Lung microvascular endothelial cell (primary cell): ENCODE data around the gene INO80. TPM values are rescaled to one million over a fixed set of nuclear protein-coding genes. Genes with fewer than 3 reads are reported as not detected.

Source experiments
- DNase-seq, 2 donors: peaks; one replicate each; pipeline versions ENCODE4 v3.0.0 to v3.0.0-alpha.2; 2010; ENCODE audit warnings: low read depth in 2 of 2
- total RNA-seq: library from RNA; depleted of rRNA; stranded (reverse); fragments of >200 nt; gene quantifications from 2 replicates; pipeline ENCODE4 v1.2.1, GENCODE V29; 2014

Gene INO80
- total RNA-seq, 1 donor from 2014 or later: 21.4 TPM

DNA sequence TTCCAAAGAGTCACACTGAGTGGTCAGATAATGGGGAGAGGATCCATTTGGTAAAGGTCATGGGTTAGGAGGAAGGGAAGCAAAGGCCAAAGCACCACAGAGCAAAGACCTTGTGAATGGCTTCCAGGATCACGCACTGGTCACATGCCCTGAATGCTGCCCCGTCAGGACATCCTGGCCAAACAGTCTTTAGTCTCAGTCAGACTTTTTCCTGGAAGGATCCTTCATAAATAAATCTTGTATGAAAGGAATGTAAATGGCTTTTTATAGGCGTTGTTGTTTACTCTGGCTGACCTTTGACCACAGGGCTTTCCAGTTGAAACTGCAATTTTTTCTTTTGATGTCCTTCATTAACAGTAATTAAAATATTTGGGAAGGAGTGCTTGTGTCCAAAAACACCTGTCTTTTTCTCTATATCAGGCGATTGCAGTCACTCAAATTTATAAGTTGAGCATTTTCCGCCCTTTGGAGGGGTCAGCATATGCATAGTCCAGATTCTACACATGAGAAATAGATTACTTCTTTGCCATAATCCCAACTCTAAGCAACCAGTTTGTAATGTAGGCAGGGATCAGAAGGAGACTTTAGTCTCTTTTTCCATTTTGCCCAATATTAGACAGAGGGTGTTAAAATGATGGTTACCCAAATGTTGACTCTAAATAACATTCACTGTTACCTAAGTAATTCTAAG lies 114.4 kb downstream of the INO80 start:
- DNase-seq: peak; percentile 31 to 55

DNA sequence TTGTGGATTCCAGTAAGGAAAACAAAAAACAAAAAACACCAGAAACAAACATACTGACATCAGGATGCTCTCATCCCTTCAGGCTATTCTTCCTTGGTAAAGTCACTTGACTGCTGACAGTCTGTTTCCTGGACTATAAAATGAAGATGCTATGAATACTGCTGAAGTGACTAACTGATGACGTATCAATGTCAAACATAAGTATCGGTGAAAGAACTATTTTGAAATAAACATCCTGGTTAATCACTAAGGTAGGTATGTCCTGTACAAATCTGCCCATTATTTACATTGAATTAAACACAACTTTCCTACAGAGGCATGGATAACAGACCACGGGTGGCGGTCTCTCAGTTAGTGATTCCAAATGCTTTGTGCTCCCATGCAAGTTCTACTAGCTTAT lies 116.9 kb downstream of the INO80 start:
- DNase-seq: peak in 1 of 2 donors; percentile 83

DNA sequence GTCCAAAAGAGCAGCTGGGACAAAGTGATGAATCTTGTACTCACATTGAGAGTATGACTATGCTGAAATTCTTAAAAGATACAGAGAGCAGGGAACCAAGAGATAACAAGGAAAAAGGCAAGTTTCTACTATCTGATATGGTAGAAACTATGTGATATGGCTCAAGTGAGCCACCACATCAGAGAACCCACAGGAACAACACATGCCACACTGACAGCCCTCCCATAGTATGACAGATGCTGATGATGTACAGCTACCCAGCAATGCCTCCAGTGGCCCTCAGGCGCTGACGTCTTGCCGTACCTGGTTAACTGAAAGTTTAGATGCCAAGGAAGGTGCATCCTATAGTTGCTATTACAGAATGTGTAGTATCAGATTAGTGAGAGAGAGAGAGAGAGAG lies 120.4 kb downstream of the INO80 start:
- DNase-seq: no peak

DNA sequence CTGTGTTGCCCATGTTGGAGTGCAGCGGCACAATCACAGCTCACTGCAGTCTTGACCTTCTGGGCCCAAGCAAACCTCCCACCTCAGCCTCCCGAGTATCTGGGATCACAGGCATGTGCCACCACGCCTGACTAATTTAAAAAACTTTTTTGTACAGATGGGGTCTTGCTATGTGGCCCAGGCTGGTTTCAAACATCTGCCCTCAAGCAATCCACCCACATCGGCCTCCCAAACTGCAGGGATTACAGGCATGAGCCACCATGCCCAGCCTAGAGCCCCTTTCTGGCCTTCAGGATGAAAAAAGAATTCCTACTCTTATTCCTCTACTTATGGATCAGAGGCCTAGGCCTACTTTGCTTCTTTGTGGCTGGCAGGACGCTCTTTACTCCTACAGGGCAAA lies 123.3 kb downstream of the INO80 start:
- DNase-seq: no peak

DNA sequence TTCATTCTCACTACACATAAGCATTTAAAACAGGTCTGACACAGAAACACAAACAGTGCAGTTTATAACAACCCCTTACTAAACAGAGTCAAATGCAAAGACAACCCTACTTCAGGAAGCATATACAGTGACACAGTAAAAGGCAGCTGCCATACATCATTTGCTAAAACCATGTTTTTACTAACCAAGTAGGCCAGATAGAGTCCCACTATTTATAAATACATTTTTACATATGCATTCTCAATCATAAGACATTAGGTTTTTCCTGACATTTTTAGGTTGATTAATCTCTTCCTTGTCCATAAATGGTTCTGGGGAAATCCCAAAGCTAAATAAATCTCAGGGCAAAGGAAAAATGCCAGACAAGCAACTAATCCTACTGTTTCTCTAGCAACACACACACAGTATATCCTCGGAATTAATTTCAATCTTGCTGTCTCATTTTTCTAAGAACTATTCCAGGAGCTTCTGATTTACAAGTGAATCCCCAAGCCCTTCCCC lies 123.8 kb downstream of the INO80 start:
- DNase-seq: peak in 1 of 2 donors; percentile 66

DNA sequence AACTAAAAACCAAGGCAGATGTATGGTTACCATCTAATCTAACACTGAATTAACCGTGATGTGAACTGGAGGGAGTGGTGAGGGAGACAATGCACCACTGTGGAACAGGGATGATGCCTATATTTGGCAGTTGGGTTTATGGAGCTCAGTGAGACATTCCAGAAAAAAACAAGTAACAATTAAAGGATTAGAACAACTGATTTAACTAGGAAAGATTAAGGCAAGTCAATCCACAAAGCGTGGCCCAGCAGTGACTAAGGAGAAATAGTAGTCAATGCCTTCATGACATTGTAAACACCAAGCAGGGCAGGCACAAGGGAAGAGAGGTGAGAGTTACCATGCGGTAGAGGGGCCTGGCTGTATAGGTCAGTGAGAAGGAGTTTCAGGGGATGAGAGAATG lies 124.7 kb downstream of the INO80 start:
- no peak for DNase-seq

DNA sequence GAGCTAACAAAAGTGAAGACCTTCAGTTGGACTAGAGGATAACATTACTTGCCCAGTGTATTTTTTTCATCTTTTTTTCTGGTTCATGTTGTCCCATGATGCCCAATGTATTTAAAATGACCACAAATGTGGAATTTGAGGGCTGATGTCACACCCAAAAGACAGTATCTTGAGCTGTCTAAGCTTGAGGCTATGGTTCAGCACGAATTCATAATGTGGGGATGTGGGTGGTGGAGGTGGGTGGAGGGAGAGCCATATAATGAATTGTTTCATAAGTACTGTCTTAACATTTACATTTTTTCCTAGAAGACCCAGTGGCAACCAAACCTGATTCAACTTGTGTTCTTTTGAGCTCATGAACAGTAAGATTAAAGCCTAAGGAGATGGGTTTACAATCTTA lies 125.3 kb downstream of the INO80 start:
- DNase-seq: no peak

DNA sequence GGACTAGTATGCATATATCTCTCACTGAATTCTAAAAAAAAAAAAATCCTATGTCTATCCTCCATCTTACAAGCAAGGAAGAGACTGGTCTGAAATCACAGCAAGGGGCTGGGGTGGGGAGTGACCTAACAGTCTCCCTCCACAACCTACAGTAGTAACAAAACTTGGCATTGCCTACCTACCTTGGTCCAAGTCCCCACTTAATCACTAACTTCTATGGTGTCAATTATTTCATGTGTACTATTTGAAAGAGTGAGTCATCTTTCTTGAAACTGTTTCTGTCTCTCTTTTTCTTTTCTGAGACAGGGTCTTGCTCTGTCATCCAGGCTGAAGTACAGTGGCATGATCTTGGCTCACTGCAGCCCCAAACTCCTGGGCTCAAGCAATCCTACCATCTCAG lies 126.0 kb downstream of the INO80 start:
- DNase-seq: no peak

DNA sequence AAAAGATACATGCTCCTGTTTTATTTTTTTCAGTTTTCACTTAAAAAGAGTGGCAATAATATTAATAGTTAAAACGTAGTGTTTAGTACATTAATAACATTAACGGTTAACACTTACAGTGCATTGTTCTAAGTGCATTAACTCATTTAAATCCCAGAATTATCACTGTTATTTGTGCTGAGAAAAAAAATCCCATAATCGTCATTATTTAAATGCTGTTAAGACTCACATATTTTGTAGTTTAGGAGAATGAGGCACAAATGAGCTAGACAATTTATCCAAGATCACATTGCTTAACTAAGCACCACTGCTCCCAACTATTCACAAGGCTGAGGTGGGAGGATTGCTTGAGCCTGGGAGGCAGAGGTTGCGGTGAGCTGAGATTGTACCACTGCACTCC lies 127.9 kb downstream of the INO80 start:
- DNase-seq: no peak

DNA sequence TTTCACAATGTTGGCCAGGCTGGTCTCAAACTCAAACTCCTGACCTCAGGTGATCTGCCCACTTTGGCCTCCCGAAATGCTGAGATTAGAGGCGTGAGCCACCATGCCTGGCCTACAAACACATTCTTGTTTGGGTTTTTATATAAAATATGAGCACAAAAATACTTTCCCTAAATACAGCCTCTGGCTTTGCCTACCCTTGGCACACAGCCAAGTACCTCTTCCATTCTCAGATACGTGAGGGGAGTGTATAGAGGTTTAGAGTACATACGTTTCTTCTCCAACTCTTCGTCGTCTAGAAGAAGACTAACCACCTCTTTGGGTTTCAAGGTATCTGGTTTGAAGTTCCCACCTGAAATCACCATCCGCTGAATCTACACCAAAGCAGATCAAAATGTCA lies 129.3 kb downstream of the INO80 start:
- DNase-seq: no peak

DNA sequence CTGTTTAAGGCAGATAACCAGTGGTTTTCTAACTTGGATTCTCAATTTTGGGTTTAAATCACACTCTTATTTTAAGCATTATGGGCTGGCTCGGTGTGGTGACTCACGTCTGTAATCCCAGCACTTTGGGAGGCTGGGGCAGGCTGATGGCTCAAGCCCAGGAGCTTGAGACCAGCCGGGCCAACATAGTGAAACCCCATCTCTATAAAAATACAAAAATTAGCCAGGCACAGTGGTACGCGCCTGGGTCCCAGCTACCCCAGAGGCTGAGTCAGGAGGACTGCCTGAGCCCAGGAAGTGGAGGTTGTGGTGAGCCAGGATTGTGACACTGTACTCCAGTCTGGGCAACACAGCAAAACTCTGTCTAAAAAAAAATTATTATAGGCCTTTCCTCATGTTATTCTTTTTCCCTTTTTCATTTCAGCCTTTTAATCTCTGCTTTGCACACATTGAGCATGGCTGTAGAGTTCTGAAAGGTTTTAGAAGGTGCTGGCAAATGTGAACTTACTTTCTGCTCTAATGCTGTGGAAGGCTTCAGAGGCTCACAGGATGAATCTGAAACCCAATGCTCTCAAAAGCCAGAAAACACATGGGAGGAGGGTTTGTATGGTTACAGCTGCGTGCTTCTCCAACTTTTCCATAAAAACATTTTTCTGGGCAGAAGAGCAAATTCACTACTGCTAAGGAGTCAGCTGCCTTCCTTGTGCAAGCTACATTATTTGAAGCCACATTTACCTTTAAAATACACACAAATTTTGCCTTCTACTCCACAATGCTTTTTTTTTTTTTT lies 130.3 kb downstream of the INO80 start:
- peak in 1 of 2 donors; percentile 49 for DNase-seq

DNA sequence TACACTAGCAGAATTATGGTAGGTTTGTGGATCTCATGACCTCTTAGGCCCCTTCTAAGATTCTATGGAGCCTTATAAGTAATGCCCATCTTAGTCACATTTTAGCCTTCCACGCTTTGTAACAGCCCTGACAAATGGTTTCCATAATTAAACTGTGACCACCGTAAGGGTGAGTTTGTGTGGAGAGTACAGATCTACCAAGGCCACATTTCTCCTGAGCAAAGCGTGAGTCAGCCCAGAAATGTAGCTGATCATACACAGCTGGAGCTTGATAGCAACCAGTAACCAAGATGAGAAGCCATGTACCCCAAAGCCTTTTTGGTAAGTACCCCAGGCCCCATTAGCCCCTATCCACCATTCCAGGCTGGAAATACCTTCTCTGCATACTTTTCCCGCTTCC lies 131.1 kb downstream of the INO80 start:
- peak in 1 of 2 donors; percentile 84 for DNase-seq

DNA sequence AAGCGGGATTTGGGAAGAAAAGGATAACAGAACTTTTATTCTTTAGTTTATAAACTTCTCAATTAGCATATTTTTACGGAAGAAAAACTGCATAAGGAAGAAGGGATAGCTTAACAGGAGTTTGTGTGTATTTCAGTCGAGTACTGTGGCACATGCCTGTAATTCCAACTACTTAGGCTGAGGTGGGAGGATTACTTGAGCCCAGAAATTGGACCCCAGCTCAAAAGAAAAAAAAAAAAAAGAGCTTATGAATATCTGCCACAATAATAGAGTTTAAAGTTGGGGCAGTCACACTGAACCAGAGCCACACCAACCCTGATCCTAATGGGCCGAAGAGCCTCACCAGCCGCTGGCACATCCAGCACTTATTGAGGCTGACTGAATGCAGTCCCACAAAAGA lies 131.7 kb downstream of the INO80 start:
- no peak for DNase-seq

DNA sequence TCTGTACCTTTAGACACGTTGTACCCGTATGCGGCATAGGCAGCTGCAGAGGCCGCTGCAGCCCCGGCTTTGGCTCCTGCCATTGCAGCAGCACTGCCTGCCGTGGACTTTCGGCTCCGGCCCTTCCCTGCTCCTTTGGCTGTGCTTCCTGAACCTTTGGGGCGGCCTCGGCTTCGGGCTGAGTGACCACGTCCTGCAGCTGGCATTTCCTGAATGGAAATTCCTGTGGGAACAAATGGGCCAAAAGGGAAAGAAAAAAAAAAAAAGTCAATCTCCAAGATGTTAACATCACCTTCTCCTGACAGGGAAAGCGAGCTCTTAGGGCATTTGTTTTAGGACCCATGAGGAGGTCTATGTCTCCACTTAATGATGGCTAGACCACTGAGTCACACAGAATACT lies 133.2 kb downstream of the INO80 start:
- DNase-seq: peak; percentile 65 to 94

DNA sequence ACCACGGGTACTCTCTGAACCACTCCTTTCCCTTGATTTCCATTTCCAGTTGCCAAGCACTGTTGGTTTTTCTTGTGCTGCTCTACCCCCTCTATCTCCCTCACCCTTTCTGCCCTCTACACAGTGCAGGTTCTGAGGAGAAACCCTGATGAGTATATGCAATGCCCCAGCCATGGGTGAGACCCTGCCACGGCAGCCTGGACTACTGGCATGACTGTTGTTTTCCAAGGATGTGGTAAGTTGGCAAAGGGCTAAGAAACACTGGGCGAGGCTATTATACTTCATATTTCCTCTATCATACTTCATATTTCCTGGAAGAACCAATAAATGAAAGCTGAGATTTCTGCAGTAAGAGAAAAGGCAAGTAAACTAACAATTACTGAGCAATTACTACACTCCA lies 134.9 kb downstream of the INO80 start:
- peak in 1 of 2 donors; percentile 22 for DNase-seq

DNA sequence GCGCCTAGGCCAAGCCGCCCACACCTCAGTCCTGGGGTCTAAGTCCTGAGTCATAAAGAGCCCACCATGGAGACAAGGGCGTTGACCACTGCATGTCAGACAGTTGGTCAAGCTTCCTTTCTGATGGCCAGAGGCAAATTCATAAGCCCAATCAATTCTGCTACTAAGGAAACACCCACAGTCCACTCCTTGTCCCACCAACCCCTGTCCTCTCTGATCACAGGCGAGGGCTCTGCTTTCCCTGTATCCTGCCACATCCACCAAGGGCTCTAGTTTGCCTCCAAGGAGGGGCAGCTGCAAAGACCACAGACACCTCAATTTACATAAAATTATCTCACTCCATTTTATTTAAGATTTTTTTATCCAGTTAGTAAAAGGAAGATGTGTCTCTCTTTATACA lies 137.5 kb downstream of the INO80 start:
- no peak for DNase-seq

DNA sequence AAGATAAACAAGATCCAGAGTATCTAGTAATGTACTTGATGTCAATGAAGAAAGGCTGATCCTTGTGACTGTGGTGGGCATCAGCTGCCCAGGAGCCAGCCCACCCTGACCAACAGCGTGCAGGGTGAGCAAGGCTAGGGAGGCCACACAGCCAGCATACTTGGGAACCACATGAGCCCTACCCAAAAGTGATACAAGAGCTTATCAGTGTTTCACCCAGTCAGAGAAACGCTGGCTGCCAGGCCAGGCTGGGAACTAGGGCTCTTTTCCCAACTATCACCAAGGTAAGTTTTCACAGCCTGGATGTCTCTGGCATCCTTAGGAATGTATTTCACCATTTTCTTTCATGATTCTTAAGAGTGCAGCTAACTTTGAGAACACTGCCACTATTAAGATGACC lies 137.9 kb downstream of the INO80 start:
- DNase-seq: no peak

DNA sequence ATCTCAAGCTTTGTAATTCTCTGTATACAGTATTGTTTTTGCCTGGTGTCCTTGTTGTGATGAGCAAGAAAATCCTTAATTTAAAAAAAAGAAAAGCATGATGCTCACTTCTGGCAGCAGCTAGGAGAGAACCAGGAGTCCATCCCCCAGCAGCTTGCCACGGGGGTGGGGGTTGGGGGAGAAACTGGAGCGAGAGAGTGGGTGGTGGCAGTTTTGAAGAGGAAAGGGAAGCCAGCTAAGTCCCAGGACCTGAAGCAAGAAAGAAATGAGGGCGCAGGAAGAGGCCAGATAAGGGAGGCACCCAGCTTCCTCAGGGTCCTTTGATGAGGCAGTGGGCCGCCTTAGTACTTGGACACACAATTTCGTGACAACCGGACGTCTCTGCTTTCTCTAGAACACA lies 139.3 kb downstream of the INO80 start:
- no peak for DNase-seq

DNA sequence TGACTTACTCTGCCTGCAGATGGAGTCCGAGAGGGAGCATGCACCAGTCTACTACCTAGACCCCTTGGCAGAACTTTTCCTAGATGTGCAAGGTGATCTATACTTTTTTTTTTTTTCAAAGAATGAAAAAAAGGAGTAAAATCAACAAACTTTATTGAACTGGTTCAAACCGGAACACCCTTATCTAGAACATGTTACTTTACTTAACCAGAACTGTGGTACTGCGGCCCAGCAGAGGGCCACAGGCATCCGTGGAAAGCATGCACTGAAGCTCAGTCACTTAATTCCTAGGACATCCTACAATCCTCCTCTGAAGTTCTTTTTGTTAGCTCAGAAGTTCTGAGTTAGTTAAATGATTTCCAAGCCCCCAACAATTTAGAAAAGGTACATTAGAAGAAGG lies 141.2 kb downstream of the INO80 start:
- no peak for DNase-seq

DNA sequence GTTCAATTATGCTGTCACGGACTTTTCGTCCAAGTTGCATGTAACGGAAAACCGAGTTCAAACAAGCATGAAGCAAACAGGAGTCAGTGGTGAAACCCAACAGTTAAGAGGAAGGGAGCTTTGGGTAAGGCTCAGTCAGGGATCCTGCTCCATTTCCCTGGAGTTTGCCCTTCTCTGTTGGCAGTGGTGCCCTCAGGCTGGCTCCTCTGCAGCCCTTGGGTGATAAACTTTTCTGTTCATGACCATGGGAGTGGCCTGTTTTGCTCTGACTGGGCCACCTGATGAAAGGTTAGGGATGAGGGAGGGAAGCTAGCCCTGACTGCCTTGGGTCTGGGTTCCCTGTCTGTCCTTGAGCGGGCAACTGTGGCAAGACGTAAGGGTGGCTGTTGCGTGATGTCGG lies 146.7 kb downstream of the INO80 start:
- DNase-seq: no peak

DNA sequence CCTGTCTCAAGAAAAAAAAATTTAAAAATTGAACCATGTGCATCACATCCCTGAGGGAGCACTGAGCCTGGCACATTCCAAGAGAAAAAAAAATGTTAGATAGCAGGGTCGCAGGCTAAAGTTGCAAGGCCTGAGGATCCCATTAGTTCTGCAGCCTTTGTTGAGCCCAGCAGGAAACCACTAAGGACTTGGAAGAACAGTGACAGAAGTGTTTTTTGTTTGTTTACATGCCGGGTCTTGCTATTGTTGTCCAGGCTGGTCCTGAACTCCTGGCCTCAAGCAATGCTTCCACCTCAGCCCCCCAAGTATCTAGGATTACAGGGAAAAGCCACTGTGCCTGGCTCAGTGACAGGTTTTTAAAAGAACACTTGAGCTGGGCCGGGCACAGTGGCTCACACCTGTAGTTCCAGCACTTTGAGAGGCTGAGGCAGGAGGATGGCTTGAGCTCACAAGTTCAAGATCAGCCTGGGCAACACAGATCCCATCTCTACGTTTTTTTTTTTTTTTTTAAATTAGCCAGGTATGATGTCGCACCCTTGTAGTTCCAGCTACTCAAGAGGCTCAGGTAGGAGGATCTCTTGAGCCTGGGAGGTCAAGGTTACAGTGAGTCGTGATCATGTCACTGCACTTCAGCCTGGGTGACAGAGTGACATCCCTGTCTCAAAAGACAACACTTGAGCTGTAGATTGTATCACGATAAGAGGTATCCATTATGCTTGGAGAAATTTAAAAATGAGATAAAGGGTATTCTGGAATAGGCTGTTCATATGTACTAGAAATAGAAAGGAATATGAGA lies 147.6 kb downstream of the INO80 start:
- no peak for DNase-seq

DNA sequence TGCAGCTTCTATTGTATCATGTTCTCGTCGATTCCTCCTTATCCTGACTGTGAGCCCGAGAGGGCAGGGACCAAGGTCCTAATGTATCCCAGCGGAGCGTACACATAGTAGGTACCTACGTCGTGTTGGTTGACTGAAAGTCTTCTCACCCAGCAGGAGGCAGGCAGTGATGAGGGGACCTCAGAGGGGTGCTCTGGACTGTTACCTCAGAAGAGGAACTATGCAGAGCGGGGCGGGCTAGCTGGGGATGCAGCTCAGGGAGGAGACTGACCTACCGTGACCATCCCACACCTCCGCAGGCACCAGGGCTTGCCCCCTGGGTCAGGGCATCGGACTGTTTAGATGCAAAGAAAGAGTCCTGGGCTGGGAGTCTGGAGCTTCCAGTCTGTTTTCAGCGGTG lies 151.4 kb downstream of the INO80 start:
- DNase-seq: no peak
